ENCODE data around the gene ZNF714. TPM values are rescaled to one million over a fixed set of nuclear protein-coding genes. Genes with fewer than 3 reads are reported as not detected.

Gene ZNF714
- total RNA-seq, 1 donor from 2014 or later: 102 TPM

DNA sequence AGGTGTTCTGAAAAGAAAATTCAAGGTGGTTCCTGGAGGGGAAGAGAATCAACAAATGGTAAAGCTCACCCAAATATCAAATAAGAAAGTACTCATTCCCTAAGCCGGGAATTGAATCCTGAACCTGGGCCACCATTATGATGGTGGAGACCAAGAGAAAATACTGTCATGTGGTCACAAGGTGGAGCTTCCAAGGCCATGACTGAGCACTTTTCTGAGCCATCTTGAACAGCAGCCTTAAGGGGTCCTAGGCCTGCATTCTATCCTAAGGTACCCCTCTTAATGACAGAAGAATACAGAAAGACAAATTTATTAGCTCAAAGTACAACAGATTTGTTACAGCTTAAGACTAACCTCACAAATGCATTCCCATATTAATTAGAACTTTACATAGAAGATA, 69.5 kb downstream of the ZNF714 start:
- no peak overlapping the region for H2AFZ ChIP-seq (replicated peaks)
- H3K79me2 ChIP-seq (ENCODE audit: low read depth): peaks cover 92% of the 10 kb centered on the region
- Mint-ChIP-seq H3K4me1 (no peaks in the 10 kb centered on the region), H3K9me3 (peaks cover 79% of the 10 kb centered on the region), H3K27me3 (ENCODE audit: insufficient read depth, low read depth) (no peaks in the 10 kb centered on the region), H3K27ac (no peak overlapping the region), H3K36me3 (peaks cover 89% of the 10 kb centered on the region), H3K4me3 (no peak overlapping the region)
- no peak overlapping the region for H3K4me3 ChIP-seq
- peaks cover 25% of the 10 kb centered on the region for H3K9me3 ChIP-seq (ENCODE audit: low read depth)
- no peak overlapping the region for H3K27ac ChIP-seq
- H3K27me3 ChIP-seq: no peaks in the 10 kb centered on the region
- H3K9ac ChIP-seq: no peak overlapping the region
- H3K4me2 ChIP-seq: no peak overlapping the region
- no peak for TF ChIP-seq EZH2 (IDR thresholded peaks at IDR 0.05)
- no peaks in the 10 kb centered on the region for H3K4me1 ChIP-seq
- H3K36me3 ChIP-seq: peaks cover 55% of the 10 kb centered on the region
- DNase-seq (ENCODE audit: low spot score): no peak
- no peaks in the 10 kb centered on the region for H4K20me1 ChIP-seq (ENCODE audit: low read depth)
- peaks cover 18% of the 10 kb centered on the region for H3F3A ChIP-seq (ENCODE audit: low read depth)

DNA sequence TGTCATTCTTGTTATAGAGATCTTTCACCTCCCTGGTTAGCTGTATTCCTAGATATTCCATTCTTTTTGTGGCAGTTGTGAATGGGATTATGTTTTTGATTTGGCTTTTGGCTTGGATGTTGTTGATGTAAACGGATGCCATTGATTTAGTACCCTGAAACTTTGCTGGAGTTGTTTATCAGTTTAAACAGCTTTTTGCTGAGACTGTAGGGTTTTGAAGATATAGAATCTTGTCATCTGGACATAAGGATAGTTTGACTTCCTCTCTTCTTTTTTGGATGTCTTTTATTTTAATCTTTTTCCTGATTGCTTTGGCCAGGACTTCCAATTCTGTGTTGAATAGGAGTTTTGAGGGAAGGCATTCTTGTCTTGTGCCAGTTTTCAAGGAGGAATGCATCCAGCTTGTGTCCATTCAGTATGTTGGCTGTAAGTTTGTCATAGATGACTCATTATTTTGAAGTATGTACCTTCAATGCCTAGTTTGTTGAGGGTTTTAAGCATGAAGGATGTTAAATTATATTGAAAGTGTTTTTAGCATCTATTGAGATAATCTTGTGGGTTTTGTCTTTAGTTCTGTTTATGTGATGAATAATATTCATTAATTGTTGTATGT, 76.6 kb downstream of the ZNF714 start:
- no peak overlapping the region for H3K4me2 ChIP-seq
- no peak overlapping the region for H3K4me3 Mint-ChIP-seq
- no peaks in the 10 kb centered on the region for H3K27me3 ChIP-seq
- H3K36me3 Mint-ChIP-seq: peaks cover 62% of the 10 kb centered on the region
- H3K9ac ChIP-seq: no peak overlapping the region
- no peaks in the 10 kb centered on the region for H3K9me3 ChIP-seq (ENCODE audit: low read depth)
- no peak overlapping the region for H3K27ac ChIP-seq
- no peak overlapping the region for H3K4me3 ChIP-seq
- TF ChIP-seq EZH2phosphoT487 (IDR thresholded peaks at IDR 0.05) (no peak), EZH2 (IDR thresholded peaks at IDR 0.05) (no peak)
- TF ChIP-seq, protein P1, sequence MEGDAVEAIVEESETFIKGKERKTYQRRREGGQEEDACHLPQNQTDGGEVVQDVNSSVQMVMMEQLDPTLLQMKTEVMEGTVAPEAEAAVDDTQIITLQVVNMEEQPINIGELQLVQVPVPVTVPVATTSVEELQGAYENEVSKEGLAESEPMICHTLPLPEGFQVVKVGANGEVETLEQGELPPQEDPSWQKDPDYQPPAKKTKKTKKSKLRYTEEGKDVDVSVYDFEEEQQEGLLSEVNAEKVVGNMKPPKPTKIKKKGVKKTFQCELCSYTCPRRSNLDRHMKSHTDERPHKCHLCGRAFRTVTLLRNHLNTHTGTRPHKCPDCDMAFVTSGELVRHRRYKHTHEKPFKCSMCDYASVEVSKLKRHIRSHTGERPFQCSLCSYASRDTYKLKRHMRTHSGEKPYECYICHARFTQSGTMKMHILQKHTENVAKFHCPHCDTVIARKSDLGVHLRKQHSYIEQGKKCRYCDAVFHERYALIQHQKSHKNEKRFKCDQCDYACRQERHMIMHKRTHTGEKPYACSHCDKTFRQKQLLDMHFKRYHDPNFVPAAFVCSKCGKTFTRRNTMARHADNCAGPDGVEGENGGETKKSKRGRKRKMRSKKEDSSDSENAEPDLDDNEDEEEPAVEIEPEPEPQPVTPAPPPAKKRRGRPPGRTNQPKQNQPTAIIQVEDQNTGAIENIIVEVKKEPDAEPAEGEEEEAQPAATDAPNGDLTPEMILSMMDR (IDR thresholded peaks at IDR 0.05): no peak
- no peak for DNase-seq (ENCODE audit: low spot score)
- peaks cover 69% of the 10 kb centered on the region for H3K9me3 Mint-ChIP-seq
- H2AFZ ChIP-seq (replicated peaks): no peak overlapping the region
- H4K20me1 ChIP-seq (ENCODE audit: low read depth): no peaks in the 10 kb centered on the region
- no peaks in the 10 kb centered on the region for H3K27me3 Mint-ChIP-seq (ENCODE audit: insufficient read depth, low read depth)
- H3F3A ChIP-seq (ENCODE audit: low read depth): no peaks in the 10 kb centered on the region
- H3K79me2 ChIP-seq (ENCODE audit: low read depth): peaks cover 93% of the 10 kb centered on the region
- no peaks in the 10 kb centered on the region for H3K4me1 ChIP-seq
- H3K36me3 ChIP-seq: no peaks in the 10 kb centered on the region
- no peak overlapping the region for H3K27ac Mint-ChIP-seq
- no peaks in the 10 kb centered on the region for H3K4me1 Mint-ChIP-seq

DNA sequence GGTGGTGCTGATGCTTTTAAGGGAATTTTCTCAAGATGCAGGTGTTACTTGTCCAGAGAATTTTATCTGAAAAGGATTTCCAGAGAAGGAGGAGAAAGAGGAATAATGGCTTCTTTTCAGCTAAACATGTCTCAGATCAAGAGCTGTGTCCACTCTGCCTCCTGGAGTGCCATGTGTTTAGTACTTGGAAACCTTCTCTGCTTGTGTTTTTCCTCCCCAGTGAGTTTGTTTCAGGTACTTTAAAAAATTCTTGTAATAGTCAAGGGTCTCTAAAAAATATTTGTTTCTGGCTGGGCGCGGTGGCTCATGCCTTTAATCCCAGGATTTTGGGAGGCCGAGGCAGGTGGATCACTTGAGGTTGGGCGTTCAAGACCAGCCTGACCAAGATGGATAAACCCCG, 82.5 kb downstream of the ZNF714 start:
- Mint-ChIP-seq H3K36me3 (peaks cover 70% of the 10 kb centered on the region), H3K4me1 (no peaks in the 10 kb centered on the region), H3K9me3 (peaks cover 61% of the 10 kb centered on the region), H3K27me3 (ENCODE audit: insufficient read depth, low read depth) (no peaks in the 10 kb centered on the region), H3K4me3 (no peak overlapping the region), H3K27ac (no peak overlapping the region)
- TF ChIP-seq, protein P1 (IDR thresholded peaks at IDR 0.05): no peak
- TF ChIP-seq EZH2 (IDR thresholded peaks at IDR 0.05) (no peak), EZH2phosphoT487 (IDR thresholded peaks at IDR 0.05) (no peak)
- no peak for DNase-seq (ENCODE audit: low spot score)
- Histone ChIP-seq H3K79me2 (ENCODE audit: low read depth) (peaks cover 77% of the 10 kb centered on the region), H3K27me3 (no peaks in the 10 kb centered on the region), H3K4me1 (no peaks in the 10 kb centered on the region), H3K36me3 (no peaks in the 10 kb centered on the region), H3K27ac (no peak overlapping the region), H3K4me3 (no peak overlapping the region), H3F3A (ENCODE audit: low read depth) (no peaks in the 10 kb centered on the region), H3K4me2 (no peak overlapping the region), H2AFZ (replicated peaks) (no peak overlapping the region), H4K20me1 (ENCODE audit: low read depth) (no peaks in the 10 kb centered on the region), H3K9me3 (ENCODE audit: low read depth) (no peaks in the 10 kb centered on the region), H3K9ac (no peak overlapping the region)

DNA sequence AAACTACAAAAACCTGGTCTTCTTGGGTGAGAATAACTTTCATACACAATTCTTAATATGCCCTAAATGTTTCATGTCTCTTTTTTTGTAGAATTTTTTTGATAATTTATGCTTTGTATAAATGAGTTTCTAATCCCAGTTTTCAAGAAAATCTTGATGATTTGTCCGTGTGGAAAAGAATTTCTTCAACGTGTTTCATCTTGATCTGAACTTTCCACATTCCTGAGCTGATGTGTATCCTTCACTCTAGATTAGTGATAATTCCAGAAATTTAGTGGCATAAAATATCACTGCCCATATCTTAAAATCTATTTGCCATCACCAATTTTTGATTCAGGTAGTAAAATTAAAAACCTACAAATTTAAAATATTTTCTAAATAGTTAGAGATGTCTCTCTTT, 84.4 kb downstream of the ZNF714 start:
- H3F3A ChIP-seq (ENCODE audit: low read depth): no peaks in the 10 kb centered on the region
- H3K4me2 ChIP-seq: no peak overlapping the region
- no peak for TF ChIP-seq EZH2 (IDR thresholded peaks at IDR 0.05)
- TF ChIP-seq, protein P1 (IDR thresholded peaks at IDR 0.05): no peak
- no peak for TF ChIP-seq EZH2phosphoT487 (IDR thresholded peaks at IDR 0.05)
- H3K27me3 ChIP-seq: no peaks in the 10 kb centered on the region
- Mint-ChIP-seq H3K27ac (no peak overlapping the region), H3K36me3 (peaks cover 66% of the 10 kb centered on the region), H3K4me3 (no peak overlapping the region), H3K27me3 (ENCODE audit: insufficient read depth, low read depth) (no peaks in the 10 kb centered on the region), H3K4me1 (no peaks in the 10 kb centered on the region), H3K9me3 (peaks cover 50% of the 10 kb centered on the region)
- H3K79me2 ChIP-seq (ENCODE audit: low read depth): peaks cover 59% of the 10 kb centered on the region
- DNase-seq (ENCODE audit: low spot score): no peak
- no peaks in the 10 kb centered on the region for H4K20me1 ChIP-seq (ENCODE audit: low read depth)
- no peaks in the 10 kb centered on the region for H3K4me1 ChIP-seq
- no peaks in the 10 kb centered on the region for H3K36me3 ChIP-seq
- no peak overlapping the region for H2AFZ ChIP-seq (replicated peaks)
- no peak overlapping the region for H3K4me3 ChIP-seq
- H3K9me3 ChIP-seq (ENCODE audit: low read depth): no peaks in the 10 kb centered on the region
- H3K27ac ChIP-seq: no peak overlapping the region
- H3K9ac ChIP-seq: no peak overlapping the region

Measured in neural progenitor cell (in vitro differentiated cells).